GM13976 (cell line): ENCODE data around the gene SHROOM2.
"Not testable (repeated sequence)": the region's sequence is repeated elsewhere in the genome, so short reads cannot be mapped to it uniquely, and the experiment has no call there.

Experiments
- DNase-seq: peaks from one replicate; pipeline ENCODE4 v3.0.0; 2012; ENCODE audit warnings: low spot score
- CTCF ChIP-seq: IDR thresholded peaks from 2 replicates; pipeline ENCODE4 v1.5.1; 2012; ENCODE audit warnings: borderline replicate concordance, mild to moderate bottlenecking; ENCODE audit not compliant: insufficient read depth; ENCODE audit errors: extremely low read depth, missing control alignments, control extremely low read depth
- in situ Hi-C: fragments of 300-500 bp; cut with MboI; formaldehyde crosslinking; loops from one replicate; pipeline ENCODE4 v1.12.0; 2022; ENCODE audit warnings: low sequenced_read_pairs, mixed read lengths, inconsistent platforms; ENCODE audit not compliant: unreplicated experiment

SHROOM2 gene

DNA sequence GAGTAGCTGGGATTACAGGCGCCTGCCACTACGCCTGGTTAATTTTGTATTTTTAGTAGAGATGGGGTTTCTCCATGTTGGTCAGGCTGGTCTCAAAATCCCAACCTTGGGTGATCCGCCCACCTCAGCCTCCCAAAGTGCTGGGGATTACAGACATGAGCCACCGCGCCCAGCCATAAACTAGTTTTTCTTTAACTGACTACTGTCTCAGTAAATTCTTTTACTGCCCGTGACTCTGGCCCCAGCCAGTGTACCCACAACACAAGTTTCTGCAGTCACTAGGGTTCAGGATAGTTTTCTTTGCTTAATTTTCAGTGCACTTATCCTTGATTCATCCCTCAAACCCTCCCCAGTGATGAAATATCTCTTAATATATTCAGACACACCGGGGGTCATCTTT, 8.3 kb downstream of the SHROOM2 start:
- in situ Hi-C loops: no loop called here
- TF ChIP-seq CTCF: no peak
- no peak for DNase-seq

GRCh38 chrX:9797384-9798360, 11.4 kb downstream of the SHROOM2 start:
- no peak for TF ChIP-seq CTCF
- DNase-seq: no peak
- in situ Hi-C loops: no loop called here

DNA sequence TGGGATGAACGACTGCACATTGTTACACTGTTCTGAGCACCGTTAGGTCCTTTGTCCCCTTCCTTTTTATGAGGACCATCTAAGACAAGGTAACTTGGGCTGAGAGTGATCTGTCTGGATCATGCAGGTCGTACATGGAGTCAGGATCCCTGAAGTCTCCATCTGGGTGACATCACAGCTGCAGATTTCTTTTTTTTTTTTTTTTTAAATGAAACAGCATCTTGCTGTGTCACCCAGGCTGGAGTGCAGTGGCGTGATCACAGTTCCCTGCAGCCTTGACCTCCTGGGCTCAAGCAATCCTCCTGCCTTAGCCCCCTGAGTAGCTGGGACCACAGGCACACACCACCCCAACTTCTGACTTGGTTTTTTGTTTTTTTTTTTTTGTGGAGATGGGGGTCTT, 16.5 kb downstream of the SHROOM2 start:
- TF ChIP-seq CTCF: no peak
- in situ Hi-C loops: no loop called here
- no peak for DNase-seq

DNA sequence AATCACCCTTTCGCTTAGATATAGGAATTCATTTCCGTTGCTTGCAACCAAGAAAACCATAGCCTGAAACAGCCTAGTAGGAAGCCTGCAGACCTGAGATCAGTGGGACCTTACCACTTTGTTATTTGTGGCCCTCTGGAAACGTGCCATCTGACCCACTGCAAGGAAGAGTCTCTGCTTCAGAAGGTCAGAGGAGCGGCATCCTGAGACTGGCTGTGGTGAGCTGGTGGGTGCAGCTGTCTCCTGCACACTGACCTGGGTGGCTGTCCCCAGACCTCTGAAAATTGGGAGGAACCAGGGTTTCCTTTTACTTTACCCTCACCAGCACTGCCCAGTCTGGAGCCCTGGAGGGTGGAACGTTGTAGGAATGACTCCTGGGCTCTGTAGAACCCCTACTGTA, 18.2 kb downstream of the SHROOM2 start:
- DNase-seq: no peak
- in situ Hi-C loops: no loop called here
- no peak for TF ChIP-seq CTCF

- TF ChIP-seq CTCF: no peak
- DNase-seq: no peak
- in situ Hi-C loops: no loop called here
These were observed 19.7 kb downstream of the SHROOM2 start for GRCh38 chrX:9805956-9806355.

GRCh38 chrX:9807355-9808182, 21.3 kb downstream of the SHROOM2 start:
- in situ Hi-C loops: no loop called here
- DNase-seq: no peak
- TF ChIP-seq CTCF: no peak

GRCh38 chrX:9809876-9810275, 23.6 kb downstream of the SHROOM2 start:
- DNase-seq, in situ Hi-C loops: not testable (repeated sequence)

GRCh38 chrX:9811086-9811485, 24.9 kb downstream of the SHROOM2 start:
- in situ Hi-C loops, DNase-seq: not testable (repeated sequence)
